Spleen (tissue), 7 donors: ENCODE measurements around the gene PRSS23.

Experiments used
- POLR2A ChIP-seq, 3 donors: fragments of 450-650 bp; IDR thresholded peaks; one replicate each; pipeline ENCODE4 v1.5.1; 2017; ENCODE audit warnings: antibody characterized with exemption in 3 of 3, mild to moderate bottlenecking in 1 of 3
- POLR2AphosphoS5 ChIP-seq, 3 donors: sonication (generic); formaldehyde crosslinking; IDR thresholded peaks; one replicate each; pipeline ENCODE4 v1.5.1; 2017; ENCODE audit warnings: antibody characterized with exemption in 3 of 3
- TF ChIP-seq, protein P1 (sequence below), 11 experiments: fragments of 200-600 bp in 7 of 11; fragments of 450-650 bp in 4 of 11; sonication (generic) in 4 of 11; IDR thresholded peaks in 8 of 11; conservative IDR thresholded peaks in 3 of 11; 1 replicate in 7 of 11; 2 replicates in 4 of 11; pipeline versions ENCODE4 v1.4.0 to v1.8.0; 2016 to 2021; ENCODE audit warnings: antibody characterized with exemption in 11 of 11, inconsistent platforms in 4 of 11, mild to moderate bottlenecking in 1 of 11
- donor health status: DM: no; HTN: no; CAD: no; lungs with moderate emphysema.
- donor health status: DM: no; HTN: no; CAD: no.
- donor health status: DM: no; HTN: no; CAD: no.

DNA sequence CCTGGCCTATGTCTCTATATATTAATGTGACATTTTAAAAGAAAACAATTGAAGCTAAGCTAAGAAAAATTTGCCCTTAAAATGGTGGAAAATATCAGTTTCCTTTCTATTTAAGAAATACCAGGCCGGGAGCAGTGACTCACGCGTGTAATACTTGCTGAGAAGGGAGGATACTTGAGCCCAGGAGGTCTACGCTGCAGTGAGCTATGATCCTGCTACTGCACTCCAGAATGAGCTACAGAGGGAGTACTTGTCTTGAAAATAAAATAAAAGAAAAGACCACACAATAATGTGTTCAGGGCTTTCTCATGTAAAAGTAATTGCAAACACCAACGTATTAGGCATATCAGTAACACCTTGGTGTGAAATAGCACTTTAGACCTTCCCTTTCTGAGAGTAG is 1.4 kb upstream of the PRSS23 start:
- TF ChIP-seq, protein P1, sequence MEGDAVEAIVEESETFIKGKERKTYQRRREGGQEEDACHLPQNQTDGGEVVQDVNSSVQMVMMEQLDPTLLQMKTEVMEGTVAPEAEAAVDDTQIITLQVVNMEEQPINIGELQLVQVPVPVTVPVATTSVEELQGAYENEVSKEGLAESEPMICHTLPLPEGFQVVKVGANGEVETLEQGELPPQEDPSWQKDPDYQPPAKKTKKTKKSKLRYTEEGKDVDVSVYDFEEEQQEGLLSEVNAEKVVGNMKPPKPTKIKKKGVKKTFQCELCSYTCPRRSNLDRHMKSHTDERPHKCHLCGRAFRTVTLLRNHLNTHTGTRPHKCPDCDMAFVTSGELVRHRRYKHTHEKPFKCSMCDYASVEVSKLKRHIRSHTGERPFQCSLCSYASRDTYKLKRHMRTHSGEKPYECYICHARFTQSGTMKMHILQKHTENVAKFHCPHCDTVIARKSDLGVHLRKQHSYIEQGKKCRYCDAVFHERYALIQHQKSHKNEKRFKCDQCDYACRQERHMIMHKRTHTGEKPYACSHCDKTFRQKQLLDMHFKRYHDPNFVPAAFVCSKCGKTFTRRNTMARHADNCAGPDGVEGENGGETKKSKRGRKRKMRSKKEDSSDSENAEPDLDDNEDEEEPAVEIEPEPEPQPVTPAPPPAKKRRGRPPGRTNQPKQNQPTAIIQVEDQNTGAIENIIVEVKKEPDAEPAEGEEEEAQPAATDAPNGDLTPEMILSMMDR (IDR thresholded peaks at IDR 0.05 in 8 of 11, conservative IDR thresholded peaks at IDR 0.05 in 3 of 11): no peak
- TF ChIP-seq POLR2A (IDR thresholded peaks at IDR 0.05): no peak
- no peak for TF ChIP-seq POLR2AphosphoS5 (IDR thresholded peaks at IDR 0.05)
